ENCODE data around the gene ARL8A.

GRCh38 chr1:202157945-202158344, 13.4 kb upstream of the ARL8A start:
- no peak for TF ChIP-seq EZH2 (IDR thresholded peaks at IDR 0.05; ENCODE audit: insufficient read depth, poor library complexity, severe bottlenecking)
- no peak for TF ChIP-seq EZH2phosphoT487 (IDR thresholded peaks at IDR 0.05; ENCODE audit: insufficient read depth, low read depth)
